OCI-LY7 (cell line): Measurements from ENCODE around the gene ZNF70. TPM values are rescaled to one million over a fixed set of nuclear protein-coding genes. Genes with fewer than 3 reads are reported as not detected.

Source experiments
- BruUV-seq: library from RNA; stranded (reverse); fragments of 400-500 nt; replicated peaks from 2 replicates; lab custom pipeline; 2021; lab: Mats Ljungman, UMichigan
- CTCF ChIA-PET: fragments of 300-600 bp; sonication (Branson Sonifier 250); formaldehyde crosslinking; loops from one replicate; lab custom pipeline; 2022; ENCODE audit warnings: antibody characterized with exemption; ENCODE audit not compliant: unreplicated experiment; lab: Charles Lee
- POLR2A ChIA-PET: fragments of 300-600 bp; sonication (Branson Sonifier 250); formaldehyde crosslinking; loops from one replicate; lab custom pipeline; 2022; ENCODE audit warnings: antibody characterized with exemption; lab: Charles Lee
- DNase-seq: peaks from one replicate; pipeline ENCODE4 v3.0.0-alpha.2; 2015; ENCODE audit warnings: low spot score
- H2AFZ ChIP-seq: fragments of 200-600 bp; sonication (generic), shearing (Covaris generic); 2 replicates; pipeline ENCODE4 v1.6.1; 2014; ENCODE audit warnings: mild to moderate bottlenecking, antibody characterized with exemption, low read length, moderate library complexity
- H3K27ac ChIP-seq: fragments of 200-600 bp; sonication (generic); 2 replicates; pipeline ENCODE4 v1.5.1; 2014; ENCODE audit warnings: mixed run types, low read depth, mild to moderate bottlenecking, moderate library complexity, low read length, inconsistent platforms; ENCODE audit not compliant: poor library complexity, severe bottlenecking
- H3K36me3 ChIP-seq: fragments of 200-600 bp; sonication (generic); 2 replicates; pipeline ENCODE4 v1.6.1; 2014; ENCODE audit warnings: mild to moderate bottlenecking, antibody characterized with exemption, low read length, moderate library complexity, mixed read lengths; ENCODE audit not compliant: insufficient read depth
- H3K4me1 ChIP-seq: fragments of 200-600 bp; sonication (generic); 2 replicates; pipeline ENCODE4 v1.5.1; 2014; ENCODE audit warnings: mild to moderate bottlenecking, low read length; ENCODE audit not compliant: insufficient read depth, poor library complexity, severe bottlenecking
- H3K4me2 ChIP-seq: fragments of 200-600 bp; sonication (generic); 2 replicates; pipeline ENCODE4 v1.6.1; 2014; ENCODE audit warnings: mild to moderate bottlenecking, low read length
- H3K4me3 ChIP-seq: fragments of 200-600 bp; sonication (generic); 2 replicates; pipeline ENCODE4 v1.5.1; 2014; ENCODE audit warnings: mild to moderate bottlenecking, low read depth, low read length; ENCODE audit not compliant: poor library complexity, severe bottlenecking
- H3K79me2 ChIP-seq: fragments of 200-600 bp; sonication (generic); 2 replicates; pipeline ENCODE4 v1.6.1; 2016; ENCODE audit warnings: low read depth, mild to moderate bottlenecking, low read length, moderate library complexity, mixed read lengths; ENCODE audit not compliant: insufficient read depth
- H3K9me2 ChIP-seq: fragments of 200-600 bp; sonication (generic); 2 replicates; pipeline ENCODE4 v1.6.1; 2016; ENCODE audit warnings: mild to moderate bottlenecking, low read length, mixed read lengths; ENCODE audit not compliant: insufficient read depth
- H3K9me3 ChIP-seq: fragments of 200-600 bp; sonication (generic); 2 replicates; pipeline ENCODE4 v1.6.1; 2014; ENCODE audit warnings: mild to moderate bottlenecking, mixed run types, low read length, mixed read lengths
- H4K20me1 ChIP-seq: fragments of 200-600 bp; sonication (generic); 2 replicates; pipeline ENCODE4 v1.6.1; 2014; ENCODE audit warnings: mild to moderate bottlenecking, antibody characterized with exemption, low read length, moderate library complexity, mixed read lengths; ENCODE audit not compliant: insufficient read depth
- EZH2phosphoT487 ChIP-seq: fragments of 200-600 bp; sonication (generic); IDR thresholded peaks from 2 replicates; pipeline ENCODE4 v1.6.1; 2018; ENCODE audit warnings: low read depth, borderline replicate concordance, mild to moderate bottlenecking, mixed run types, antibody characterized with exemption, low read length, moderate library complexity, mixed read lengths
- intact Hi-C: fragments of 100-400 bp; cut with micrococcal nuclease; formaldehyde crosslinking; loops from one replicate; pipeline ENCODE4 v1.10.0; 2022; ENCODE audit not compliant: unreplicated experiment
- total RNA-seq, 2 experiments: library from RNA; depleted of rRNA in 1 of 2; stranded (reverse); fragments of >200 nt in 1 of 2; shearing (Covaris generic) in 1 of 2; gene quantifications; 2 replicates each; pipeline ENCODE4 v1.2.3, GENCODE V29; 2014 to 2022
- TF ChIP-seq, protein P1 (sequence below): fragments of 200-600 bp; sonication (generic); conservative IDR thresholded peaks from 2 replicates; pipeline ENCODE4 v1.5.1; 2014; ENCODE audit warnings: mild to moderate bottlenecking, antibody characterized with exemption, low read length, moderate library complexity, mixed read lengths

The ZNF70 gene
- total RNA-seq, 2 experiments from 2014 or later: 6.0 to 8.4 TPM

DNA sequence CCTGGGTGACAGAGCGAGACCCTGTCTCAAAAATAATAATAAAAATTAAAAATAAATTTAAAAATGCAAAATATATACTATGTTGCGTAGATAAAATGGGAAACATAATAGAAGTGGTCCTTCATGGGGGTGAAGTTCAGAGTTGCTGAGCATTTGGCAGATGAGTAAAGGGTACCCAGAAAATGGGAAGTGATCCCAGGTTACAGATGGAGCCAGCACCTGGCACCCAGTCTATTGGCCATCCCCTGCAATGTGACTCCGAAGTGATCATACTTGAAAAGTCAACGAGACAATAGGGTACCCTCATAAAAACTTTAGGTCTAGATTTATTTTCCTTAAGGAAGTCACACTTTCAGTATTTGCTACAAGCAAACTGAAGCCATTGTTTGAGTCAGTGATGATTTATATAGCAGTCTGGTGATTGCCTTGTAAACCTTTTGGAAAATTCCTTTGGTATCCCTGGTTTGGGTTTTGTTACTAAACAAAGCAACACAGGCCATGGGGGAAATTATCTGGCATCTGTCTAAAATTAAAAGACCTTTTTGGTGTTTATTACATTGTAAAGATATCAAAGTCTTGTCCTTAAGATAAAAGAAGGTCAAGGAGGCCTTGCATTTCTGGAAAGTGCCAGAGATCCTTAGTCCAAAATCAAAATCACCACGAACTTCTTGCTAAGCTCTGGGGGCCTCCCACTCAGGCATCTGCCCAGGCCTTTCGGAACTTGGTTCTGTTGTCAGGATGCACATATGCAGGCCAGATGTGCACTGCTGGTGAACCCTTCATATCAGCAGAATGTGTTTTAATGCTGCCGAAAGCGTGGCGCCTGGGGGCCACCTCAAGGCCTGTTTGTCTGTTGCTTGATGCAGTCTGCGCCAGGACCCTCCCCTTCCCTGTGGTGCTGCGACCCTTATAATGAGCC, 40.2 kb upstream of the ZNF70 start:
- ChIA-PET POLR2A (interaction anchor here (0.7 kb wide), 1 partner anchor 14 kb away, joined by 4 read pairs; no protein-coding TSS in a partner anchor), CTCF (interaction anchor here (0.5 kb wide), 1 partner anchor 8 kb away, joined by 3 read pairs; no protein-coding TSS in a partner anchor)
- Histone ChIP-seq H3K4me2 (no peak overlapping the region), H3K4me1 (peaks cover 36% of the 10 kb centered on the region), H3K9me2 (no peaks in the 10 kb centered on the region), H3K79me2 (peaks cover 52% of the 10 kb centered on the region), H3K4me3 (no peak overlapping the region), H3K36me3 (peaks cover 82% of the 10 kb centered on the region), H3K9me3 (no peaks in the 10 kb centered on the region), H2AFZ (no peak overlapping the region), H4K20me1 (peaks cover 22% of the 10 kb centered on the region), H3K27ac (no peak overlapping the region)
- DNase-seq: no peak
- TF ChIP-seq, protein P1, sequence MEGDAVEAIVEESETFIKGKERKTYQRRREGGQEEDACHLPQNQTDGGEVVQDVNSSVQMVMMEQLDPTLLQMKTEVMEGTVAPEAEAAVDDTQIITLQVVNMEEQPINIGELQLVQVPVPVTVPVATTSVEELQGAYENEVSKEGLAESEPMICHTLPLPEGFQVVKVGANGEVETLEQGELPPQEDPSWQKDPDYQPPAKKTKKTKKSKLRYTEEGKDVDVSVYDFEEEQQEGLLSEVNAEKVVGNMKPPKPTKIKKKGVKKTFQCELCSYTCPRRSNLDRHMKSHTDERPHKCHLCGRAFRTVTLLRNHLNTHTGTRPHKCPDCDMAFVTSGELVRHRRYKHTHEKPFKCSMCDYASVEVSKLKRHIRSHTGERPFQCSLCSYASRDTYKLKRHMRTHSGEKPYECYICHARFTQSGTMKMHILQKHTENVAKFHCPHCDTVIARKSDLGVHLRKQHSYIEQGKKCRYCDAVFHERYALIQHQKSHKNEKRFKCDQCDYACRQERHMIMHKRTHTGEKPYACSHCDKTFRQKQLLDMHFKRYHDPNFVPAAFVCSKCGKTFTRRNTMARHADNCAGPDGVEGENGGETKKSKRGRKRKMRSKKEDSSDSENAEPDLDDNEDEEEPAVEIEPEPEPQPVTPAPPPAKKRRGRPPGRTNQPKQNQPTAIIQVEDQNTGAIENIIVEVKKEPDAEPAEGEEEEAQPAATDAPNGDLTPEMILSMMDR: no peak
- no peak for TF ChIP-seq EZH2phosphoT487
- intact Hi-C loops: no loop called here
- BruUV-seq: no TSS peak

DNA sequence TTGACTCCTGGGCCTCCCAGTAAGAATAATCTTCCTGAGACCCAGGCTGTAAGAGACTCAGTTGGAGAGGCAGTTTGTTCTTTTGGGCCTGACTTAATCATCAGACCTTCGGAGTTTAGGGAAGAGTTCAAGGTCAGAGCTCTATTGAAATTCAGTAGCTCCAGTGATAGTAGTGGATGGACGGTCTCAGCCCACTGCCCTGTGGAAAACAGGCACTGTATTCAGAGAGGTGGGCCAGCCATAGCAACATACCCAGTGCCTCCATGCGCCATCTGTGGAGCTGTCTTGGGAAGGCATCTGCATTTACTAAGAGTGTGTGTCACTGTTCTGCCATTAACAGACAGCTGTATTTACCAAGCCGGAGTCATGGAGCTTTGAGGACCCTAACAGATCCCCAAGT, 38.7 kb upstream of the ZNF70 start:
- TF ChIP-seq EZH2phosphoT487: no peak
- TF ChIP-seq, protein P1: peak; percentile 52
- intact Hi-C loops: loop anchor here (5.0 kb wide), 1 partner anchor 48 kb away; the partner anchor contains the start of gene DERL3
- POLR2A ChIA-PET: interaction anchor here (0.5 to 0.7 kb wide), 3 partner anchors 9 to 68 kb away, joined by 3 to 7 read pairs (median 6); partner anchors contain the start of gene SLC2A11

More for the DNA sequence above, 38.7 kb upstream of the ZNF70 start:
- BruUV-seq: no TSS peak
- Histone ChIP-seq H4K20me1 (peaks cover 22% of the 10 kb centered on the region), H3K9me2 (no peaks in the 10 kb centered on the region), H3K27ac (no peak overlapping the region), H3K9me3 (no peaks in the 10 kb centered on the region), H3K36me3 (peaks cover 69% of the 10 kb centered on the region), H3K4me1 (peaks cover 37% of the 10 kb centered on the region), H2AFZ (no peak overlapping the region), H3K79me2 (peaks cover 52% of the 10 kb centered on the region), H3K4me3 (peak overlapping the region; percentile 75), H3K4me2 (peak overlapping the region; percentile 91)
- CTCF ChIA-PET: no interaction called here
- DNase-seq: peak; percentile 38
